Frontal cortex (tissue), 4 donors: Measurements from ENCODE around the gene CA12. TPM values are rescaled to one million over a fixed set of nuclear protein-coding genes. Genes with fewer than 3 reads are reported as not detected.

ENCODE experiments used
- DNase-seq, 2 donors: peaks; one replicate each; pipeline ENCODE4 v3.0.0; 2012; ENCODE audit warnings: low spot score in 2 of 2
- FAIRE-seq: peaks from 2 replicates; lab custom pipeline; 2012; peaks lifted over from hg19 to GRCh38; lab: Jason Lieb, UNC
- total RNA-seq: library from RNA; depleted of rRNA; stranded (reverse); fragments of >200 nt; gene quantifications from one replicate; pipeline ENCODE4 v1.2.3, GENCODE V29; 2014
- donor health status: control.
- donor health status: control.
- donor health status: control.

Gene CA12
- total RNA-seq, 1 donor from 2014 or later = 7.7 TPM

DNA sequence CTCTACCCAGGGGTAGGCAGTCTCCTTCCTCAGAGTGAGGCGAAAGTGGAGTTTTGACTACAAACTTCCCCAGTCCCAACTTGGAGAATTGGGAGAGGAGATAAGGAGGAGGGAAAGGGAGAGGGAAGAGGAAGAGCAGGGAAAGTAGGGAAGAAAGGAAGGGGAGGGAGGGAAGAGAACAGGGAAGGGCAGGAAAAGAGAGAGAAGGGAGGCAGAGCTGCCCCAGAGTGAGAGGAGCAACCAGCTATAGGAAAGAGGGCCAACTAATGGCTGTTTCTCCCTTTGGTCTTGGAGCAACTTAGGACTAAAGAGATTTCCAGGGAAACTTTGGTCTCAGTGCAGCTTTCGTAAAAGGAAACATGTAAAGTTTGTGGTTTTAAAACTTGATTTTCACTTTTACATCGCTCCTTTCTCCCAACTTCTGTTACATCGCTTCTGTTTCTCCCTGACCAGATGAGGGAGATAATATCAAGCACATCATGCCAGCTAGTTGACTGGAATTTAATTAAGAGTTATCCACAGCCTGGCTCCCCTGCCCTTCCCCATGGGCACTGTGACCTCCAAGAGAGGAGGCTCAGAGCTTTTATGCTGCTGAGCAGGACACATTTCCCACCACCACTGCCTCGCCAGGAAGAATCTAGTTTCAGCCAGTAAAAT is 1.4 kb downstream of the CA12 start:
- no peak for FAIRE-seq
- DNase-seq = no peak

DNA sequence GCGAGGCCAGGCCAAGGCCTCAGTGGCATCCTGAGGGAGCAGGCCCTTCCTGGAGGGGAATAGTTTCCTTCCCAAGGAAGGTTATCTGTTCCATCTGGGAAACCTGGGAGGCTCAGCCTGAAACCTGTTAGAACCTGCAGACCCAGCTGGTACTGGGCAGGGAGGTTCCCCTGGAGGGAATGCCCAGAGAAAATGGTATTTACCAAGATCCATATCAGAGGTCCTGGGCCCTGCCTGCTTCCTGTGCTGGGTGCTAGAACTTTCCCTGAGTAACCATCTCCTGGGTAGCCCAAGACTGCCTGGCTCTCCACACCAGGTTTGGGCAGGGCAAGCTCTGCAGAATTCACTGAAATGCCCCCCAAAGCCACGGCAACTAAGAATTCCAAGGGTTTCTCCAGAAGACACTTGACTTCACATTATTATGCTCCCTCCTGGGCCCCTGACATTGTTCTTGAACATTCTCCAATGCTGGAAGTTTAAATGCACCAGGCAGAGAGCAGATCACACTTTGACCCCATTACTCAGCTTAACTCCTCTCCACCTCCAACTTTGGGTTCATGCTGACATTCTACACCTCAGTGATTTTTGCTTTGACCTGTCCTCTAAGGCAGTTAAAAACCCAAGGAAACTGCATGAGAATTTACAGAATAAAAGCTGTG is 2.0 kb downstream of the CA12 start:
- DNase-seq (no peak), FAIRE-seq (no peak)

DNA sequence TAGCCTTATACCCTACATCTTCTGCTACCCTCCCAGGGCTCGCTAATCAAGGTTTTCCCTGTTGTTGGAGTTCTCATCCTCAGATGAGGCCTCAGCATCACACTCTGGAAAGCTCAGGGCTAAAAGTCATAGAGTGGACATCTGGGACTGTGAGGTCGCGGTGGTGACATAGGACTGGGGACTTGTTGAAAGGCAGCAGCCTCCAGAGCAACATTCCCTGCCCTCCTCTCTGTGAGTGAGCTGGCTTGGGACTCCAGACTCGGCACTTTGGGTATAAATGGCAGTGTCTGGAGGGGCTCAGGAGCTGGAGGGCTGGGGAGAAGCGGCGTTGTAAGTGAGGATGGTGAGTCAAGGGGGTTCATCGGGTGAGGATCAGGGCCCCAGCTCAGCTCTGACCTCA is 2.7 kb downstream of the CA12 start:
- no peak for FAIRE-seq
- no peak for DNase-seq

- peak; percentile 31 to 36 for DNase-seq
- no peak for FAIRE-seq
These were observed 6.7 kb downstream of the CA12 start for GRCh38 chr15:63374686-63375520.

DNA sequence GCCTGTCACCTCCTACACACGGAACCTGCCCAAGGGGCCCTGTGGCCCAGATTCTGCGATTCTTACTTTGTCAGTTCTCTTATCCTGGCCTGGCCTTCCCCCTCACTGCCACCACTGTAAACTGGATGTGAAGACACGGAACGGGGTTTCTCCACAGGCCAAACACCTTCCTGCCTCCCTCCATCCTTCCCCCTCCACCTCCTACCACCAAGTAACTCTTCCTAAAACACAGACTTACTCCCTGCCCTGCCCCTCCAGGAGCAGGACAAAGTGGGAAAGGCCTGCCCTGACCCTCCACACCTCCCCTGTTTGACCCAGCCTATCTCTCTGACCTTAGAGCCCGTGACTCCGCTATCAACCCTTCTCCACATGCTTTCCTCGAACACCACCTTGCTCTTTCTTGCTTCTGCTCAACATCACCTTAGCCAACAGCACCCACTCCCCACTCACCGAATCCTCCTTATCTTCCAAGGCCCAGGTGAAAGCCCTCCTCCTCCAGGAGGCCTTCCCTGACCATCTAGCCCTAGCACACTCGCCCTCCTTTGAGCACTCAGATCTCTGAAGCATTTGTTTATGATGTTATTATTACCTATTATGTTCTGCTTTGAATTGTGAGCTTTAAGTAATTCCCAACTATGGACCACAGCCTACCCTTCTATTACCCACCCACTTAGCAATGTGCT is 7.6 kb downstream of the CA12 start:
- no peak for FAIRE-seq
- no peak for DNase-seq

- DNase-seq (no peak), FAIRE-seq (no peak)
These were observed 8.3 kb downstream of the CA12 start for GRCh38 chr15:63373330-63373729.

DNA sequence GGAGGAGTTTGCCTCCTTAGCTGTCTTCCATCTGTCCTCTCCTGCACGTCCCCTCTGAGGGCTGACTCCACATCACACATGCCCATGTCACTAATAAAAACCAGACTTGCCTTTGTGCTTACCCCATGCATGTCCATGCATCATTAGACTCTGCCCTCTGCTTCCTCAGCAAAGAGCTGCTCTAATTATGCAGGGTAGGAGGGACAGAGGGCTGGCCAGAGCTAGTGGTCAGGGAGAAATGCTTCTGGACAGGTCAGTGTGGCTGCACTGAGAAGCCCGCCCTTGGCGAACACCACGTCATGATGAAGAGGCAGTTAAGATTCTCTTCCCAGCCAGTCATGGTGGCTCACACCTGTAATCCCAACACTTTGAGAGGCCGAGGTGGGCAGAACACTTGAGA is 8.9 kb downstream of the CA12 start:
- FAIRE-seq (no peak), DNase-seq (no peak)

DNA sequence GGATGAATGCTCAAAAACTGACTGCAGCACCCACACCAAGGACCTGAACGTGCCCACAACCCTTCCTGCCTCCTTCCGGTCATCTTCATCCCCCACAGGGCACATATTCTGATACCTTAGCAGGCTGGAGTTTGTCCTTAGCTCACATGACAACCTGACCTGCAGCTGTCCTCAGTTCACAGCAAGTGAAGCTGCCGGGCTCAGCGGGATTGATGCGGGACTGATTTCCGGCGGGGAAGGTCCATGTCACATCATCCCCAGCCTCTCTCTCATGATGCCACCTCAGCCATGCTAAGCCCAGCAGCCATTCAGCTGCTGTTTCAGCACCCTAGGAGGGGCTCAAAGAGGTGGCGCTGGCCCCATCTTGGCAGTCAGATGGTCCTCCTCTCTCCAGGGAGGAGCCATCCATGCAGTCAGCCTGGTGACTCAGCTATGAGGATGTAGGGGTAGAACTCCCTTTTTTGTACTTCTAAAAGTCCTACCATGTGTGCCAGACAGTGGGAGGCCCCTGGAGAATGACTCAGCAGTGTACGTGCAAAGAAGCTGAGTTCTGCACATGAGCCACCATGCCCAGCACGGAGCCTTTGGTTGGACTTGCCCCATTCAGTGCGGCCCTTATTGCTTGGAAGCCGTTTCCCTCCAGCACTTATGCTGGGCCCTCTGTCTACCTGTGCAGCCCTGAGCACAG is 9.5 kb downstream of the CA12 start:
- FAIRE-seq (no peak), DNase-seq (peak in 1 of 2 donors; percentile 44)

GRCh38 chr15:63371297-63371918 is 10.2 kb downstream of the CA12 start:
- FAIRE-seq = no peak
- DNase-seq = no peak

GRCh38 chr15:63370764-63371163 is 10.9 kb downstream of the CA12 start:
- FAIRE-seq (no peak), DNase-seq (no peak)

DNA sequence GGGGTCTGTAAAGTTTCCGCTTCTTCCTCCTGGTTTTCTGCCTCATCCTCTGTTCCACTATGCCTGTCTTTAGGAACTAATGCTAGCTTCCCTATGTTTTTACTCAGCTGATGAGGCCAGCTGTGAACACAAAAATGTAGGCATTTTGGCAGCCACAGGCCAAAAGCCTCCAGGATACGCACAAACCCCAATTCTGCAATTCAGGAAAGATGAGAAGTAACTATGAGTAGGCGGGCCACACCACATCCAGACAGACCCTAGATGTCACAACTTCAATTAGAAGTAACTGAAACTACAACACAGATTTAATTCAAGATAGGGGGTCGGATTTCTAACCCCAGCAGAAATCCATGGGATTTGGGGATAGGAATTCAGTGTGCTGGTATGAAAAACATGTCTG is 11.9 kb downstream of the CA12 start:
- no peak for FAIRE-seq
- DNase-seq = no peak

DNA sequence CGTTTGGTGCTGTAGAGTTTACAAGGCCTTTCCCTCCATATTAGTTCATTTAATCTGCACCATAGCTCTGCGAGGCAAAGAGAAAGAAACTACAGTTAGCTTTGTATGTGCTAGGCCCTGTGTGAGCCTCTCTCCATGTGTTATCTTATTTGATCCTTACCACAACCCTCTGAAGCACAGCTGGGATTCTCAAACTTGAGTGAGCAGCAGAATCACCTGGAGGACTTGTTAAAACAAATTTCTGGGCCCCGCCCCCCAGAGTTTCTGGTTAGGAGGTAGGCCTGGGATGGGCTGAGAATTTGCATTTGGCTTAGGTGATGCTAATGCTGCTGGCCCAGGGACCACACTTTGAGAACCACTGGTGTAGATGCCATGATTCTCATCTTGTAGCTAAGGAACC is 12.3 kb downstream of the CA12 start:
- no peak for FAIRE-seq
- no peak for DNase-seq

GRCh38 chr15:63368503-63368902 is 13.1 kb downstream of the CA12 start:
- no peak for FAIRE-seq
- no peak for DNase-seq

GRCh38 chr15:63367900-63368299 is 13.7 kb downstream of the CA12 start:
- no peak for FAIRE-seq
- DNase-seq = no peak

DNA sequence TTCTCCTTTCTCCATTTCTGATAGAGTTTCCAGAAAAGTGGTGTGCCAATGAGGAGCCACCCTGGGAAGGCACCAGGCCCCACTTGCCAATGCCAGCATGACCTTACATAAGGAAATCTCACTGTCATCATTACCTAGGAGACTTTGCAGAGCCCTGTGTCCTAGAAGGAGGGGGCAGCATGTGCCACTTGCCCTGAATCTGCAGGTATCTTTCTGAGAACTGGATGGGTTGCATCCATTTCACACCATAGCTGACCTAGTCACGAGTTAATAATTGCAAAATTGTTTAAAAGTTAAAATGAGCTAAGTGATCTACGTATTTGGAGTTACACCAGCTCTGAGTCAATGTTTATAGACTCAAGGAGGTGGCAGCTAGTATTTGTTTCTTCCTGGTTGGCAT is 14.3 kb downstream of the CA12 start:
- FAIRE-seq = no peak
- no peak for DNase-seq

GRCh38 chr15:63366451-63366850 is 15.2 kb downstream of the CA12 start:
- no peak for FAIRE-seq

DNA sequence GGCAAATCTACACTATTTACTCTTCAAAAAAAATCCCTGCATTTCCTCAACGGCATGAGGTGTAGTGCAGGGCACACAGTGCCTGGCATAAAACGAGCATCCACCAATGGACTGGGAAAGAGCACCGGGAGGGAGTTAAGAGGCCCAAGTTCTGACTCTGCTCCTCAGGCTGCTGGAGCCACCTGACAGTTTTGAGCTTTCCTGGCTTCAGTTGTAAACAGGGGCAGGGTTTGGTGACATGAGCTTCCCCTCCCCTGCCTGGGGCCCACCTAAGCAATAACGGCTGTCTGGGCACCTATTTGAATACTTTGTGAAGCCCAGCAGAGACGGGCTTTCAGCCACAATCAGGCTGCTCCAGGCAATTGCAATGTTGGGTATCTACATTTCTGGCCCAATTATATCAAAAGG is 16.4 kb downstream of the CA12 start:
- FAIRE-seq = no peak
- no peak for DNase-seq

More at GRCh38 chr15:63366451-63366850, 15.2 kb downstream of the CA12 start:
- DNase-seq = no peak

GRCh38 chr15:63364399-63365272 is 17.0 kb downstream of the CA12 start:
- no peak for FAIRE-seq
- DNase-seq = no peak
